ENCODE data around the gene C10orf71.

C10orf71 gene

GRCh38 chr10:49325131-49325915, 26.4 kb downstream of the C10orf71 start:
- H3K27ac Mint-ChIP-seq, result no peak overlapping the region
- peaks cover 5% of the 10 kb centered on the region for H3K27me3 Mint-ChIP-seq
- no peak for DNase-seq
- H3K9me3 Mint-ChIP-seq, result no peaks in the 10 kb centered on the region
- no peaks in the 10 kb centered on the region for H3K36me3 Mint-ChIP-seq (ENCODE audit: low read depth)
- H3K4me3 Mint-ChIP-seq, result no peak overlapping the region
- H3K4me1 Mint-ChIP-seq (ENCODE audit: low read depth), result no peaks in the 10 kb centered on the region

GRCh38 chr10:49325916-49326783, 27.2 kb downstream of the C10orf71 start:
- Mint-ChIP-seq H3K27ac (no peak overlapping the region), H3K27me3 (peaks cover 5% of the 10 kb centered on the region), H3K36me3 (ENCODE audit: low read depth) (no peaks in the 10 kb centered on the region), H3K9me3 (no peaks in the 10 kb centered on the region), H3K4me3 (no peak overlapping the region), H3K4me1 (ENCODE audit: low read depth) (no peaks in the 10 kb centered on the region)
- no peak for DNase-seq

DNA sequence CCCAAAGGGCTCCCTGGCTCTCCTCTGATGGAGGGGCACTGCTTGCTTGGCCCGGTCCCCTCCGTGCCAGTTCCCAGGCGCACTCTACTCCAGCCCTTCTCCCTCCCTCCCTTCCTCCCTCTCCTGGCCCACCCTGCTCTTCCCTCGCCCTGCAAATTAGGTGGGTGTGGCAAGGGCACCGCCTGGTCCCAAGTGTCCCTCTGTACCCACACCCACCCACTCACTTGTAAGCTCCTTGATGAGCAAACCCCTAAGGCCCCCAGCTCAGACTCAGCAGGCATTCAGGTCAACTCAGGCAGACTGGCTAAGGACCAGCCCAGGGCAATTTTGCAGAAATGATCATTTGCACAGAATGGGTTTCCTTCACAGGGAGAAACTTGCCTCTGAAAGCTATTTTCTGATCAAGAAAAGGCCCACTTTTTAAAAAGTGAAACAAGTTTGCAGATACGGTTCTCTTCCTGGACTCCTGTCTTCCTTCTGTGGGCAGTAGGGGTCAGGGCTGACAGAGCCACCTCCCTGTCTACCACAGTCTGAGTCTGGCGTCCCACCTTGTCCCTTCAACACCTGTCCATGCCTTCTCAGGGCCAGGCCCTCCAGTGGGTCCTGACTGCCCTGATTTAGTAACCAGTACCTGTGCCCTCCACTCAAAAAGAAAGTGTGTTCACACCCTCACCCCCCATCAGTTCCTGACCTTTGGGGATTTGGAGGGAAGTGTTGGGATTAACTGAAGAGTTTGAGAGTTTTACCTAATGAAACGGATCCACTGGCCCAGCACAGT, 28.3 kb downstream of the C10orf71 start:
- Mint-ChIP-seq H3K4me1 (ENCODE audit: low read depth) (no peaks in the 10 kb centered on the region), H3K4me3 (no peak overlapping the region), H3K27ac (no peak overlapping the region), H3K36me3 (ENCODE audit: low read depth) (no peaks in the 10 kb centered on the region), H3K27me3 (peaks cover 5% of the 10 kb centered on the region), H3K9me3 (no peaks in the 10 kb centered on the region)
- no peak for DNase-seq

- no peak overlapping the region for H3K4me3 Mint-ChIP-seq
- no peaks in the 10 kb centered on the region for H3K36me3 Mint-ChIP-seq (ENCODE audit: low read depth)
- no peaks in the 10 kb centered on the region for H3K4me1 Mint-ChIP-seq (ENCODE audit: low read depth)
- peaks cover 5% of the 10 kb centered on the region for H3K27me3 Mint-ChIP-seq
- H3K27ac Mint-ChIP-seq, result no peak overlapping the region
- no peaks in the 10 kb centered on the region for H3K9me3 Mint-ChIP-seq
- DNase-seq, result no peak
These were observed 29.6 kb downstream of the C10orf71 start for GRCh38 chr10:49328401-49329145.

- H3K36me3 Mint-ChIP-seq (ENCODE audit: low read depth), result no peaks in the 10 kb centered on the region
- no peaks in the 10 kb centered on the region for H3K4me1 Mint-ChIP-seq (ENCODE audit: low read depth)
- DNase-seq, result no peak
- H3K27me3 Mint-ChIP-seq, result peaks cover 5% of the 10 kb centered on the region
- H3K9me3 Mint-ChIP-seq, result no peaks in the 10 kb centered on the region
- H3K27ac Mint-ChIP-seq, result no peak overlapping the region
- no peak overlapping the region for H3K4me3 Mint-ChIP-seq
These were observed 30.2 kb downstream of the C10orf71 start for GRCh38 chr10:49329146-49329505.

DNA sequence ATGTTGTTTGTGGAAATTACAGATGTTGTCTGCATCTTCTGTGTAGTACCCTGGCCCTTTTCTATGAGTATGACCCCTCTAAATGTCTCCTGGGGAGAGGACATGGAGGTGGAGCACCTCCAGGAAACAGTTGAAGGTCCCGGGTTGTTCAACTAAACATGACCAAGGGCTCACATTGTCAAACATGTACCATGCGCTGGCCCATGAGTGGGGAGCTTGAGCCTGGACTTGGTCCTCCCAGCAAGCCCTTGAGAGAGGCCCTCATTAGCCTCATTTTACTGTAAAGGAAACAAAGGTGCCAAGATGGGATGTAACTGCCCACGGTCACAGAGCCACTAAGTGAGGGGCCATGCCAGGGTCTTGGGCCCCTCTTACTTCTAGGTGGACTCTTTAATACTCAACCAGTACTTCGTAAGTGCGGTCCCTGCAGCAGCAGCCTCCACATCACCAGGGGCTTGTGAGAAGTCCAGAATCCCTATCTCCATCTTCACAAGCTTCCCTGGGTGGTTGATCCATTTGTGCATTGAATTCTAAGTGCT, 31.2 kb downstream of the C10orf71 start:
- Mint-ChIP-seq H3K27me3 (peaks cover 5% of the 10 kb centered on the region), H3K36me3 (ENCODE audit: low read depth) (no peaks in the 10 kb centered on the region), H3K27ac (no peak overlapping the region), H3K4me3 (no peak overlapping the region), H3K9me3 (no peaks in the 10 kb centered on the region), H3K4me1 (ENCODE audit: low read depth) (no peaks in the 10 kb centered on the region)
- DNase-seq, result no peak

DNA sequence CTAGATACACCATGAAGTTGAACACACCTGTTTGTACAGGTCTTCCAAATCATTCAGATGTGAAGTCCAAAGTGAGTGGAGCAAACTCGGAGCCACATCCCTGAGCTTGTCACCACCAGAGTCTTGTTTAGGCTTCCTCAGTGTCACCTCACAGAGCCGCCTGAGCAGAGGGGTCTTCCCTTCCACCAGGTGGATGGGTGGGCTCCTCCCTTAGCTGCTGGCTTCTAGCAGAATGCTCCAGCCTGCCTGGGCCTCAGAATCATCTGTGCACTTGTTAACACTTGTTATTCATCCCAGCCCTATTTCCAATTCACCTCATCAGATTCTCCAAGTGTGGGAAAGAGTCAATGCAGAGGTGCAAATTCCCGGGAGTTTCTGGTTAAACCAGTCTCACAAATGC, 32.5 kb downstream of the C10orf71 start:
- no peaks in the 10 kb centered on the region for H3K36me3 Mint-ChIP-seq (ENCODE audit: low read depth)
- H3K27ac Mint-ChIP-seq, result no peak overlapping the region

DNA sequence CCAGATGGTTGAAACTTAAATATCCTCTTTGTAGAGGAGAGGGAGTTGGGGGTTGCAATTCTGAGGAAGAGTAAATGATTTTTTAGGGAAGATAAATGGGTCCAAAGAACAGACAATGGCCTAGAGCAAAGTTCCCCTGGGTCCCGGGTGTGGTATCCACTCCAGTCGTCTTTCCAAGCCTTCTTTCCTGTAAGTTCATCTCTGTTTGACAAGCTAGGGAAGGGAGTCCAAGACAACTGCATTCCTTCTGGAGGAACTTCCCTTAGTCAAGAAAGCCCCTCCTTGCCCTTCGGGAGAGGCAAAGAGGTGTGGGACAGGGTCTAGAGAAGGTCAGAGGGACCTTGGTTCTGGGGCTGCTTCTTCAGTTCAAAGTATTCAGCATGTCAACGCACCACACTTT, 33.4 kb downstream of the C10orf71 start:
- peaks cover 3% of the 10 kb centered on the region for H3K4me1 Mint-ChIP-seq (ENCODE audit: low read depth)

More for the DNA sequence above, 32.5 kb downstream of the C10orf71 start:
- DNase-seq, result no peak
- Mint-ChIP-seq H3K4me1 (ENCODE audit: low read depth) (peaks cover 3% of the 10 kb centered on the region), H3K27me3 (peaks cover 5% of the 10 kb centered on the region), H3K4me3 (no peak overlapping the region), H3K9me3 (no peaks in the 10 kb centered on the region)

DNA sequence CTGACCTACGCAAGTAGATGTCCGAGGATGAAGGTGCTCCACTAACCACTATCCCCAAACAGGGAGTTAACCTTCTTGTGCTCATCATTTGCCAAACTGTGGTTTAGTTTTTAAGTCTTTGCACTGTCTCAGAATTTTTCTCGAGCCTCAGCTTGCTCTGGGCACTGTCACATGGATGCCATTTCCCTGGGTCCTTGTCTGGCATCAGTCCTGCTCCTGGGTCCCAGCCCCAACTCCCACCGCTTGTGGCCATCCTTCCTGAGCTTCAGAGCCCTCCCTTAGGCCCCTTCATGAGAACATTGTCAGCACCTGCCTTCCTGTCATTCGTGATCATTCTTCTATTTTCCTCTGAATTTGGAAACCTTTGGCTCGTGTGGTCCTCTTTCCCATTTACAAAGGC, 33.8 kb downstream of the C10orf71 start:
- DNase-seq, result no peak
- H3K27ac Mint-ChIP-seq, result no peak overlapping the region
- H3K27me3 Mint-ChIP-seq, result peaks cover 5% of the 10 kb centered on the region
- H3K9me3 Mint-ChIP-seq, result no peaks in the 10 kb centered on the region
- H3K36me3 Mint-ChIP-seq (ENCODE audit: low read depth), result no peaks in the 10 kb centered on the region
- peaks cover 3% of the 10 kb centered on the region for H3K4me1 Mint-ChIP-seq (ENCODE audit: low read depth)
- H3K4me3 Mint-ChIP-seq, result no peak overlapping the region

More for the DNA sequence above, 33.4 kb downstream of the C10orf71 start:
- H3K27me3 Mint-ChIP-seq, result peaks cover 5% of the 10 kb centered on the region
- H3K4me3 Mint-ChIP-seq, result no peak overlapping the region
- H3K36me3 Mint-ChIP-seq (ENCODE audit: low read depth), result no peaks in the 10 kb centered on the region
- no peak overlapping the region for H3K27ac Mint-ChIP-seq
- DNase-seq, result no peak
- H3K9me3 Mint-ChIP-seq, result no peaks in the 10 kb centered on the region

- Mint-ChIP-seq H3K4me3 (no peak overlapping the region), H3K36me3 (ENCODE audit: low read depth) (no peaks in the 10 kb centered on the region), H3K9me3 (no peaks in the 10 kb centered on the region), H3K4me1 (ENCODE audit: low read depth) (peaks cover 3% of the 10 kb centered on the region), H3K27me3 (peaks cover 3% of the 10 kb centered on the region), H3K27ac (no peak overlapping the region)
- DNase-seq, result no peak
These were observed 34.2 kb downstream of the C10orf71 start for GRCh38 chr10:49333192-49333591.

DNA sequence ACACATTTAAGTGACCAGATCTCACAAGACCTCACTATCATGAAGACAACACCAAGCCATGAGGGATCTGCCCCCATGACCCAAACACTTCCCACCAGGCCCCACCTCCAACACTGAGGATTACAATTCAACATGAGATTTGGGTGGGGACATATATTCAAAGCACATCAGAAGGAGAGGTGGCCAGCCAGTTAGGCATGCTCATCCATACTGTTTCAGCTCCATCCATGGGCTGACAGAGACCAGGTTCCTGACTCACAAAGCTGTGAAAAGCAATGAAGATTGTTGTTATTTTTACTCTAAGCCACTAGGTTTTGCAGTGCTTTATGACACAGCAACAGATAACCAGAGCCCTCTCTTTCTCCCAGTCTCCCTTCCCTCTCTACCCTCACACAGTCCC, 36.0 kb downstream of the C10orf71 start:
- DNase-seq, result no peak
- Mint-ChIP-seq H3K36me3 (ENCODE audit: low read depth) (no peaks in the 10 kb centered on the region), H3K27ac (peak overlapping the region; percentile 17), H3K4me1 (ENCODE audit: low read depth) (peaks cover 3% of the 10 kb centered on the region), H3K9me3 (no peaks in the 10 kb centered on the region), H3K4me3 (no peak overlapping the region), H3K27me3 (peaks cover 12% of the 10 kb centered on the region)

GRCh38 chr10:49335364-49335972, 36.5 kb downstream of the C10orf71 start:
- H3K36me3 Mint-ChIP-seq (ENCODE audit: low read depth), result no peaks in the 10 kb centered on the region
- H3K4me1 Mint-ChIP-seq (ENCODE audit: low read depth), result peaks cover 3% of the 10 kb centered on the region
- H3K9me3 Mint-ChIP-seq, result no peaks in the 10 kb centered on the region
- no peak overlapping the region for H3K4me3 Mint-ChIP-seq
- DNase-seq, result no peak
- H3K27ac Mint-ChIP-seq, result peak overlapping the region; percentile 17
- peaks cover 12% of the 10 kb centered on the region for H3K27me3 Mint-ChIP-seq

DNA sequence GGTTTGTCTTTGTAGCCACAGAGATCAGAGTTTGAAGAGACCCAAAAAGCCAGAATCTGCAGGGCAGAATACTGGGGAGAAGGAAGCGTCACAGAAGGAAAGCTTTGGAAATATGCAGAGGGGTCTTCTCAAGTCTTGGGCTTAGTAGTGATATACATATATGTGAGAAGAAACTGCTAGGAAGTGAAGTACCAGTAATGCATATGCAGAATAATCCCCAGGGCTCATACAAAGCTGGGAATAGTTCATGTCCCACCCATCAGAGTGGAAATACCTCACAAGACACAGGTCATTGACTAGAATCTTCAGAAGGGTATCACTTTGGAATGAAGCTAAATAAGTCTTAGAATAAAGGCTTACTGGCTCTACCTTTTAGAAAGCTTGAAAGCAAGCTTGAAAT, 39.6 kb downstream of the C10orf71 start:
- Mint-ChIP-seq H3K27me3 (peaks cover 12% of the 10 kb centered on the region), H3K36me3 (ENCODE audit: low read depth) (no peaks in the 10 kb centered on the region), H3K4me3 (no peak overlapping the region), H3K9me3 (no peaks in the 10 kb centered on the region), H3K4me1 (ENCODE audit: low read depth) (peaks cover 3% of the 10 kb centered on the region), H3K27ac (no peak overlapping the region)
- no peak for DNase-seq

Measured in activated T-cell treated with anti-CD3 and anti-CD28 coated beads, Interleukin-2, amount 50 U/mL, for 24 hours (primary cell).